Activated naive CD8-positive, alpha-beta T cell treated with anti-CD3 and anti-CD28 coated beads, Interleukin-2, amount 10 ng/mL, durations not matched to agents 7 days and 5 days (primary cell): ENCODE data around the gene ZNF778. TPM values are rescaled to one million over a fixed set of nuclear protein-coding genes. Genes with fewer than 3 reads are reported as not detected.
A peak's percentile ranks its signal among the peaks of the same experiment; 100 is the strongest.

ENCODE experiments used
- ATAC-seq: fragments of 150-1000 bp; cut with Tn5 transposase; one replicate; pipeline ENCODE4 v1.10.0; 2021; ENCODE audit warnings: low read depth, moderate library complexity
- POLR2A ChIA-PET: fragments of 350-600 bp; sonication (Branson Sonifier 250); formaldehyde crosslinking; loops from one replicate; lab custom pipeline; 2021; ENCODE audit warnings: antibody characterized with exemption; lab: Charles Lee
- DNase-seq: peaks from one replicate; pipeline ENCODE4 v3.0.0; 2021
- H3K27ac Mint-ChIP-seq: one replicate; pipeline ENCODE4 v1.8.0; 2022; ENCODE audit warnings: mild to moderate bottlenecking, mixed read lengths
- H3K27me3 Mint-ChIP-seq: one replicate; pipeline ENCODE4 v1.8.0; 2022; ENCODE audit warnings: mild to moderate bottlenecking, moderate library complexity, mixed read lengths
- H3K36me3 Mint-ChIP-seq: one replicate; pipeline ENCODE4 v1.8.0; 2021; ENCODE audit warnings: mild to moderate bottlenecking, mixed read lengths
- H3K4me1 Mint-ChIP-seq: one replicate; pipeline ENCODE4 v1.8.0; 2021; ENCODE audit warnings: mixed read lengths
- H3K4me3 Mint-ChIP-seq: one replicate; pipeline ENCODE4 v1.8.0; 2022; ENCODE audit warnings: mild to moderate bottlenecking, moderate library complexity, mixed read lengths
- H3K9me3 Mint-ChIP-seq: one replicate; pipeline ENCODE4 v1.8.0; 2021; ENCODE audit warnings: mixed read lengths
- total RNA-seq, 2 experiments: library from RNA; stranded (reverse); gene quantifications; one replicate each; pipeline ENCODE4 v1.2.3, GENCODE V29; 2021

ZNF778 gene
- total RNA-seq, 2 experiments from 2014 or later = 9.0 to 10.4 TPM

DNA sequence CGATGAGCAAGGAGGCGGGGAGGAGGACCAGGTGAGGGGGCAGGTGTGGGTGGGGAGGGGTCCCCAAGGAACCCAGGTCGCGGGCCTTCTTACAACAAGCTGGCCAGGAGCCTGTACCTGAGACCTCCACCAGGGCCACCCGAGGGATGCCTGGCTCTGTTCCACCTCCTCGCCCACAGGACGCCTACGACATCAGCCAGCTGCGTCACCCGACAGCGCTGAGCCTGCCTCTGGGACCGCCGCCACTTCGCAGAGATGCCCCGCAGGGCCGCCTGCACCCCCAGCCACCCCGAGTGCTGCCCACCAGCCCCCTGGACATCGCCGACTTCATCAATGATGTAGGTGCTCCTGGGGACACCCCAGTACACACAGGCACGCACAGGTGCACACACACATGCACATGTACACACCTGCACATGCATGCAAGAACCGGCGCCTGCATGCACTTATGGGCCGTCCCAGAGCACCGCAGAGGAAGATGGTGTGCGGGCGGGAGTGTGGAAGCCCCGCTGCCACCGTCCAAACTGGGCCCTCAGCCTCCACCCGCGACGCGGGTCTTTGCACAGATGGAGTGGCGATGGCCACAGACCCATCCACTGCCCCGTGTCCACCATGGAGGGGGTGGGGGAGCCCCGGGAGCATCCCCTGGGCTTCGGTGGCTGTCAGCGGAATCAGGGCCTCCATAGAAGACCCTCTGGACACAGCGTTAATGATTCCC lies 23.8 kb upstream of the ZNF778 start:
- ATAC-seq (no peak), DNase-seq (peak; percentile 37)
- H3K4me1 Mint-ChIP-seq = no peaks in the 10 kb centered on the region
- no peaks in the 10 kb centered on the region for H3K27me3 Mint-ChIP-seq
- POLR2A ChIA-PET = interaction anchor here (1.1 kb wide), 1 partner anchor 11 kb away, joined by 3 read pairs; no protein-coding TSS in a partner anchor
- no peak overlapping the region for H3K4me3 Mint-ChIP-seq
- no peaks in the 10 kb centered on the region for H3K36me3 Mint-ChIP-seq
- H3K27ac Mint-ChIP-seq = no peak overlapping the region
- no peaks in the 10 kb centered on the region for H3K9me3 Mint-ChIP-seq

DNA sequence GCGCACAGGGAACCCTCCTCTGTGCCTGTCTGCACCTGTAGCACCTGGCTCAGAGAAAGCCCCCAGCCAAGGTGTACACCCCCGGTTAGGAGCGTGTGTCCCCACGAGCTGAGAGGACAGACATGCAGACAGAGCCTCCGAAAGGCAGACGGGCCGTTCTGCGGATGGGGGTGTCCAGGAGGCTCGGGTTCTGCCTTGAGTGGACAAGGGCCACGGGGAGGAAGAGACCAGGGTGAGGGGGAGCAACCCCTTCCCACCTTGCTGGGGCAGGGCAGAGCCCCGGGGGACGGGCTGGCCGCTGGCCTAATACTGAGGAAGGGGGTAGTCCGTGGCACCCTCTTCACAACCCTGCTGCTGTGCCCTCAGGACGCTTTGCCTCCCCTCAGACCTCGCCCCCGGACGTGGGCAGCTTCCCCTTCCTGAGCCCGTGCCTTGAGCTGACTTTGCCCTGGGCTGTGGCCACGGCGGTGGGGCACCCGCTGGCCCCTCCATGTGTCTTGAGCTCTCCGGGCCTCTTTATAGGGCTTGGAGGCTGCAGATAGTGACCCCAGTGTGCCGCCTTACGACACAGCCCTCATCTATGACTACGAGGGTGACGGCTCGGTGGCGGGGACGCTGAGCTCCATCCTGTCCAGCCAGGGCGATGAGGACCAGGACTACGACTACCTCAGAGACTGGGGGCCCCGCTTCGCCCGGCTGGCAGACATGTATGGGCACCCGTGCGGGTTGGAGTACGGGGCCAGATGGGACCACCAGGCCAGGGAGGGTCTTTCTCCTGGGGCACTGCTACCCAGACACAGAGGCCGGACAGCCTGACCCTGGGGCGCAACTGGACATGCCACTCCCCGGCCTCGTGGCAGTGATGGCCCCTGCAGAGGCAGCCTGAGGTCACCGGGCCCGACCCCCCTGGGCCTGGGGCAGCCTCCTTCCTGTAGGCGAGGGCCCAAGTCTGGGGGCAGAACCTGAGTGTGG lies 22.9 kb upstream of the ZNF778 start:
- POLR2A ChIA-PET = no interaction called here
- Mint-ChIP-seq H3K27me3 (no peaks in the 10 kb centered on the region), H3K36me3 (no peaks in the 10 kb centered on the region), H3K4me3 (no peak overlapping the region), H3K4me1 (no peaks in the 10 kb centered on the region), H3K27ac (no peak overlapping the region), H3K9me3 (no peaks in the 10 kb centered on the region)
- no peak for ATAC-seq
- no peak for DNase-seq

DNA sequence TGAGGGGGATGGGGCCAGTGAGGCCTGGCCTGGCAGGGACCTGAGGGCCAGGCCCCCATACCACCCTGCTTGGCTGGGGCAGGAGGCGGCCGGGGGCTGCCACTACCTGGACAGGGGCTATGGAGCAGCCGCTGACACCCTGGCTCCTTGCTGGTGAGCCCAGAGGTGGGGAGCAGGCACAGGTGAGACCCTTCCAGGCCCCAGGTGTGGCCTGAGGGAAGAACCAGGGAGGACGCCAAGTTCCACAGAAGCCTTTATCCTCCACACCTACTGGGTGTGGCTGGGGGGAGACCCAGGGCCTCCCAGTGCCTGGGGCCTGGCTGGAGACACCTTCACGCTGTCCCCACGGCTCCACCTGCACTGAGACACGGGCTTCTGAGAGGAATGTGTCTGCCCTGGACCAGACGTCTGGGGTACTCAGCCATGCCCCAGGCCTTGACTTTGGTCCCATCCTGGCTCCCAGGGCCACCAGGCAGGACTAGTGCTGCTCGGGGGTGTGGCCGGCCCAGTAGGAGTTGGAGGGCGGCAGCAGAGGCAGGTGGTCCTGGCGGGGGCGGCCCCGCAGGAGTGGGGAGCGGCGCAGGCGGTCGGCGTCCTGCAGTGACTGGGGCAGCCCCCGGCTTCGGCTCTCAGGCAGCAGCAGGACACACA lies 21.9 kb upstream of the ZNF778 start:
- no peak overlapping the region for H3K27ac Mint-ChIP-seq
- no peak overlapping the region for H3K4me3 Mint-ChIP-seq

DNA sequence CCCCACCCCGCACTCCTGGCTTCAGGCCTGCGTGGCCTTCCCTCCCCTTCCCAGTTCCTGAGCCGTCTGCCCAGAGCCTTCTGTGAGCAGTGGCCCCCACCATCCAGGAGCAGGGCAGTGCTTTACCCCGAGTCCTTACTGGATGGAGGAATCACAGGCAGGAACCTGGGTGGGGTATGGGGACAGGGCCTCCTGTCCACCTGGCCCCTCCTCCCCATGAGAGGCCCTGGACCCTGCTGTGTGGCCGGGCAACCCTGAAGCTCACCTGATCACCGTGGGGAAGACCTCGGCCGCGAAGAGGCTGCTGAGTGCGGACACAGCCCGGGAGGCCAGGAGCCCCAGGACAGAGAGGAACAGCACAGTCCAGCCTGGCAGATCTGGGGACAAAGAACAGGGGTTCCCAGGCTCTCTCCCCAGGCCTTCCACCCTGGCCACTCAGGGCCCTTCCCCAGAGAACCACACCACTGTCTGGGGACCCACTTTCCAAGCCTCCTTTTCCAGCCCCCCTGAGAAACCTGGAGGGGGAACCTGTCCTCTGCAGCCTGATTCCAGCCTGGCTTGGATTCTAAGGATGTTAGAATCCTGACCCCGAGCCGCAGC lies 20.4 kb upstream of the ZNF778 start:
- Mint-ChIP-seq H3K27ac (no peak overlapping the region), H3K9me3 (no peaks in the 10 kb centered on the region), H3K36me3 (no peaks in the 10 kb centered on the region), H3K4me3 (no peak overlapping the region), H3K4me1 (peaks cover 2% of the 10 kb centered on the region), H3K27me3 (peaks cover 11% of the 10 kb centered on the region)
- POLR2A ChIA-PET = no interaction called here
- DNase-seq (no peak), ATAC-seq (no peak)

More for the DNA sequence above, 21.9 kb upstream of the ZNF778 start:
- DNase-seq = peak; percentile 31
- Mint-ChIP-seq H3K9me3 (no peaks in the 10 kb centered on the region), H3K27me3 (peaks cover 9% of the 10 kb centered on the region), H3K4me1 (peaks cover under 1% of the 10 kb centered on the region), H3K36me3 (no peaks in the 10 kb centered on the region)
- POLR2A ChIA-PET = no interaction called here
- no peak for ATAC-seq

DNA sequence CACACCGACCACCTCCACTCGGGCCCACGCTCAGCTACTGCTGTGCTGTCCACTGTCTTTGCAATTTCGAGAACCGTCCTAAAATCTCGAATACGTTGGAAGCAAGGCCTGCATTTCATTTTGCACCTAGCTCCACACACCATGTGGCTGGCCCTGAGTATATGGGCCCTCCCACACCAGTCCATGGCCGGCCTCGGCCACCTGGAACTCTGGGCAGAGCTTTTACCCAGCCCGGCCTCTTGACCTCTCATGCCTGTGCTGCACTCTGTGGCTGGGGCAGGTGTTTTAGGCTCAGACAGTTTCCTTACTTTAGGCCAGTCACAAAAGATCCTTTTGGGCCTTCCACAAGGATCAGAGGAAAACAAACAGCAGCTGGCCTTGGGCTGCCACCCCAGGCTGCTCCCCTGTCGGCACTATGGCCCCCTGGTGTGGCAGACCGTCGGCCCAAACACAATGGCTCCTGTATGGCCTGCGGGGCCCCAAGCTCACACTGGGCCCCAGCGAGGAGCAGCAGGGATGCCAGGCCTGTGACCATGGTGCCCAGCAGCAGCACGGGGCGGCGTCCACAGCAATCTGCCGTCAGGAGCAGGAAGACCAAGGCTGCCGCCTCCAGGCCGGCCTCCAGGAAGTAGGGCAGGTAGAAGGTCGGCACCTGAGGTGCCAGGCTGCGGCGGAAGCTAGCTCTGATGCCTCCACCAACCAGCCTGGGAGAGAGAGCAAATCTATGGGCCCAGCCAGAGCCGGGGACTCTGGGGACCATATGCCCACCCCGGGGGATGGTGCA lies 19.7 kb upstream of the ZNF778 start:
- no peak for DNase-seq
- Mint-ChIP-seq H3K4me3 (no peak overlapping the region), H3K27me3 (peaks cover 15% of the 10 kb centered on the region), H3K9me3 (no peaks in the 10 kb centered on the region), H3K27ac (no peak overlapping the region), H3K36me3 (no peaks in the 10 kb centered on the region), H3K4me1 (peaks cover 4% of the 10 kb centered on the region)
- ATAC-seq = no peak
- POLR2A ChIA-PET = no interaction called here

DNA sequence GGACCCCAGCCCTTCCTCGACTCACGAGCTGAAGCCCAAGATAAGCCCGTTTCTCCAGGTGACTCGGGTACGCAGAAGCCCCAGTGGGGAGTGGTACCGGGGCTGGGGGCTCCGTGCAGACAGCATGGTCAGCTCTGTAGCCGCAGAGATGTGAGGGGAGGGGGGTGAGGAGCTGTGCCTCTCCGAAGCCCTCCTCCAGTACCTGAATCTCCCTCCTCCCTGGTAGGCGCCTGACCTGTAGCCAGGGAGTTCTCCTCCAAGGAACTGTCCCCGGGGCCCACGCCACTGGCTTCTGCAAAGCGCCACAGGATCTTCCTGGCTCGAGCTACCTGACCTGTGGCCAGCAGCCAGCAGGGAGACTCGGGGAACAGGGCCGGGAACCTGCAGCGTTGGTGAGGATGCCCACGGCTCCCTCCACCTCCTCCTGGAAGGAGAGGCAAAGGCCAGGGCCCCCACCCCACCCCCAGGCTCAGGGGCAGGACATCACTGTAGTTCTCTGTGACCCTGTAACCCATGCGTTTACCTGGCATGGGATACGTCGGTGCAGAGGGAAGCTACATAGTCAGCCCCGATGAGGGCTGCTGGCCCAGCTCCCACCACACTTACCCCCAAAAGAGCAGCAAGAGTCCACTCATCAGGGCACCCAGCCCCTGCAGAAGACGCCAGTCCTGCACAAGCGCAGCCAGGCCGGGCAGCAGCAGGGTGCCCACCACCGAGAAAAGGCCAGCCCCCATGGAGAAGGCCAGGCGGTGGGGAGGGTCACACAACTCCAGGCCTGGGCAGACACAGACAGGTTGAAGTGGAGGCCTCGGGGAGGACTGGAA lies 18.9 kb upstream of the ZNF778 start:
- peaks cover 23% of the 10 kb centered on the region for H3K27me3 Mint-ChIP-seq
- peaks cover 6% of the 10 kb centered on the region for H3K4me1 Mint-ChIP-seq
- H3K9me3 Mint-ChIP-seq = no peaks in the 10 kb centered on the region
- no peak overlapping the region for H3K4me3 Mint-ChIP-seq
- no peaks in the 10 kb centered on the region for H3K36me3 Mint-ChIP-seq
- ATAC-seq = no peak
- no peak overlapping the region for H3K27ac Mint-ChIP-seq
- DNase-seq = no peak
- POLR2A ChIA-PET = no interaction called here

DNA sequence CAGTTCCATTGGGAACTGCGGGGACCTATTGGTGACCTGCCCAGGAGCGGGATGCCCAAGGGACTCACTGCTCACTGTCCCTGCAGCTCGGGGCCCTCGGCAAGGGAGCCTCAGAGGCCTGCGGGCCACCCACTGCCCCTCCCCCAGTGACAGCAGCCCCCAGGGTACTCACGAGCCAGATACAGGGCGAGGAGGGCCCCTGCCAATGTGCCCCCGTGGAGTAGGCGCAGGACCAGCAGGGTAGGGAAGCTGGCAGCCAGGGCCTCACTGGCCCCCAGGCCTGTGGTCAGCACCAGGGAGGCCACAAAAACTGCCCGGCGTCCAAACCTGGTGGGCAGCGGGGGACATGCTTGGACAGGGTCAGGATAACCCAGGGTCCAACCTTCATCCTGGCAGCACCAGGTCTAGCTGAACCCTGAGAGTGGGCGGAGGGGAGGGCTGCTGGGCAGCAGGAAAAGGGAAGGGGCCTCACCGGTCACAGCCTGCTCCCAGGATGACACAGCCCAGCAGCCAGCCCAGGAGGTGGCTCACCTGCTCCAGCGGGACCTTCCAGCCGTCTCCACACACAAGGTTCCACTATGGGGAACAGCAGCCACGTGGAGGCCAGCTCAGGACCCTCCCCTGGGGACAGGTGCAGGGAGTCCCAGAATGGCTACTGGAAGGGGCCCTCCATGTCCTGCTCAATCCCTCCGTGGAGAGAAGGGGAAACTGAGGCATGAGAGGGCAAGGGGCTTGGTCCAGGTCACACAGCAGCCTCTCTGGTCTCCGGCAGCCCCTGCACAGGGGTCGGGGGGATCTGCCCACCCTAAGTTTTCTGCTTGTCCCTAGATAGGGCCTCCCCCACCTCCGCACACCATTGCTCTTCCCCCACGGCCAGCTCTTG lies 18.0 kb upstream of the ZNF778 start:
- peaks cover 32% of the 10 kb centered on the region for H3K27me3 Mint-ChIP-seq
- no peaks in the 10 kb centered on the region for H3K36me3 Mint-ChIP-seq
- no peak overlapping the region for H3K4me3 Mint-ChIP-seq
- no peaks in the 10 kb centered on the region for H3K9me3 Mint-ChIP-seq
- ATAC-seq (no peak), DNase-seq (no peak)
- POLR2A ChIA-PET = no interaction called here
- peaks cover 6% of the 10 kb centered on the region for H3K4me1 Mint-ChIP-seq
- no peak overlapping the region for H3K27ac Mint-ChIP-seq

DNA sequence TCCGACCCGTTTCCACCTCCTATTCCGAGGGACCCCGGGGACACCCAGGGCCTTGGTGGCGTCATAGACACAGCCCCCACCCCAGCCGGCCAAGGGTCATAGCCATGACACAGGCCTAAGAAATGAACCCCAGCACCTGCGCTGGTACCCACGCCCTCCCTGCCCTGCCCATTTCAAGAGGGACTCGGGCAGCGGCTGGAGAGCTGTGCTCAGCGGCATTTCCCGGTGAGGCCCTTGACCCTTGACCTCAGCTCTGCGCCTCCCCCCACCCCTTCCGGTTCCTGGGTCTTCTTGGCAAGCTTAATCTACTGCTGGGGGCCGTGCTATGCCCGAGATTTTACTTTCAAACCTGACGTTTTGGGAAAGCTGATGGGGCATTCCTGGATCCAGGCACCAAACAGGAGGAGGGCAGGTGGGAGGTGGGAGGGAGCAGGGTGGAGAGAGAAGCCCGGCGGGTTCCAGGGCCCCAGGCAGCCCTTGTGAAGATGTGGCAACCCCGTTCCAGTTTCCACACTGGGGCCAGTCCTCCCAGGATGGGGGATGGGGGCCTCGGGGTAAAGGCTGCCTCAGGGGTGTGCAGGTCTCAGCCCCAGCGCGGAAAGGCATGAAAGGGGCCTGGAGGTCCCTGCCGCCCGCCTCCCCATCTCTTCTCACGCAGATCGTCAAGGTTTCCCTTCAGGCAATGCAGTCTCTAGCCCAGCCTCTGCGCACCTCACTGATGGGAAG lies 17.2 kb upstream of the ZNF778 start, which contains the start of gene SLC22A31:
TSS of gene SLC22A31 (minus strand) at position 414 of the 726 bp plus-strand sequence. CDS start at position 378, 36 bp downstream.
- Mint-ChIP-seq H3K9me3 (no peaks in the 10 kb centered on the region), H3K27ac (no peak within 1 kb of the TSS), H3K4me3 (no peak within 1 kb of the TSS), H3K36me3 (no peaks in the 10 kb centered on the region), H3K27me3 (peaks cover 39% of the 10 kb centered on the region), H3K4me1 (peaks cover 6% of the 10 kb centered on the region)
- DNase-seq = no peak
- POLR2A ChIA-PET = no interaction called here
- ATAC-seq = no peak

DNA sequence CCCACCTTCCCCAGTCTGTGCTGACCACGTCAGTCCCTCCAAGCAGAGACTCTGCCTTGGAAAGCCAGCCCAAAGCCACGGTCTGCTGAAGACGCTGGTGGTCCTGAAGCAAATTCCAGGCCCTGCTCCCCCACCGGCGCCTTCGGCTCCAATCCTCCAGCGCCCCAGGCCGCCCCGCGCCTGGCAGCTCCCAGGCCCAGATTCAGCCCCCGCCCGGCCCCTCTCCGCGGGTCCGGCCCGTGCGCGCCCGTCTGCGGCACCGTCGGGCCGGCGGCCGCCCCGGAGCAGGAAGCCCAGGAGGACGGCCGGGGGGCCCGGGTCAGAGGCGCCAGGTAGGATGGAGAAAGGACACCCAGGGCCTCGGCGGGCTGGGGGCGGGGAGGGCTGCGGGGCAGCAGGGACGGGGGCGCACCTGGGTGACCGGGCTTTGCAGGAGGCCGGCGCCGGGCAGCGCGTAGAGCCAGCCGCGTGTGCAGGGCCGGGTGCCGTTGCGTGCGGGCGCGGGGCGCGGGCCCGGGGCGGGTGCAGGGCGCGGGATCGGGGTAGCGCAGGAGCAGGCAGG lies 16.6 kb upstream of the ZNF778 start:
- H3K27me3 Mint-ChIP-seq = peaks cover 39% of the 10 kb centered on the region
- H3K4me1 Mint-ChIP-seq = peaks cover 6% of the 10 kb centered on the region
- no peaks in the 10 kb centered on the region for H3K9me3 Mint-ChIP-seq
- DNase-seq (peak; percentile 43), ATAC-seq (no peak)
- POLR2A ChIA-PET = interaction anchor here (1.2 kb wide), 1 partner anchor 389 kb away, joined by 4 read pairs; the partner anchor contains the start of gene APRT
- H3K36me3 Mint-ChIP-seq = no peaks in the 10 kb centered on the region
- H3K27ac Mint-ChIP-seq = no peak overlapping the region
- H3K4me3 Mint-ChIP-seq = no peak overlapping the region
